HS-27A (cell line): Measurements from ENCODE around the gene LPCAT2.
A peak's percentile ranks its signal among the peaks of the same experiment; 100 is the strongest.

Experiments
- DNase-seq: peaks from one replicate; pipeline ENCODE4 v3.0.0-alpha.2; 2012; ENCODE audit warnings: low read depth, missing footprints

The LPCAT2 gene

GRCh38 chr16:55503726-55504550, 4.9 kb upstream of the LPCAT2 start:
- no peak for DNase-seq

DNA sequence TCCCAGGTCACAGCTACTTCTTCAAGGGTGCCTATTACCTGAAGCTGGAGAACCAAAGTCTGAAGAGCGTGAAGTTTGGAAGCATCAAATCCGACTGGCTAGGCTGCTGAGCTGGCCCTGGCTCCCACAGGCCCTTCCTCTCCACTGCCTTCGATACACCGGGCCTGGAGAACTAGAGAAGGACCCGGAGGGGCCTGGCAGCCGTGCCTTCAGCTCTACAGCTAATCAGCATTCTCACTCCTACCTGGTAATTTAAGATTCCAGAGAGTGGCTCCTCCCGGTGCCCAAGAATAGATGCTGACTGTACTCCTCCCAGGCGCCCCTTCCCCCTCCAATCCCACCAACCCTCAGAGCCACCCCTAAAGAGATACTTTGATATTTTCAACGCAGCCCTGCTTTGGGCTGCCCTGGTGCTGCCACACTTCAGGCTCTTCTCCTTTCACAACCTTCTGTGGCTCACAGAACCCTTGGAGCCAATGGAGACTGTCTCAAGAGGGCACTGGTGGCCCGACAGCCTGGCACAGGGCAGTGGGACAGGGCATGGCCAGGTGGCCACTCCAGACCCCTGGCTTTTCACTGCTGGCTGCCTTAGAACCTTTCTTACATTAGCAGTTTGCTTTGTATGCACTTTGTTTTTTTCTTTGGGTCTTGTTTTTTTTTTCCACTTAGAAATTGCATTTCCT, 3.4 kb upstream of the LPCAT2 start:
- DNase-seq = no peak

- DNase-seq = no peak
Measured at GRCh38 chr16:55506083-55506482, 2.8 kb upstream of the LPCAT2 start.

GRCh38 chr16:55506708-55507107, 2.2 kb upstream of the LPCAT2 start:
- no peak for DNase-seq

- no peak for DNase-seq
Measured at GRCh38 chr16:55508271-55508921, 476 bp upstream of the LPCAT2 start.

- no peak for DNase-seq
Measured at GRCh38 chr16:55510185-55510805, 1.4 kb downstream of the LPCAT2 start.

- DNase-seq = no peak
Measured at GRCh38 chr16:55512941-55513340, 4.1 kb downstream of the LPCAT2 start.

GRCh38 chr16:55513616-55514015, 4.7 kb downstream of the LPCAT2 start:
- no peak for DNase-seq

DNA sequence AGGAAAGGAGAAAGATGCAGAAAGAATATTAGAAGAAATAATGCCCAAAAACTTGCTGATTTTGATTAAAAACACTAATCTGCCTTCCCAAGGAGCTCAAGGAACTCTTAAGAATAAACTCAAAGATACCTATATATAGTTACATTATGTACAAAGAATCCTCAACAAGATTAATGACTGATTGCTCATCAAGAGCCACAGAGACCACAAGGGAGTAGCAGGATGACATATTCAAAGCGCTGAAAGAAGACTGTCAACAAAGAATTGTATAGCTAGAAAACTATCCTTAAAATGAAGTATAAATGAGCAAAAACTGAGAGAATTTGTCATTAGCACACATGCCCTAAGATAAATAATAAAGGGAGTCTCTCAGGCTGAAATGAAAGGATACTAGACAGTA, 6.2 kb downstream of the LPCAT2 start:
- no peak for DNase-seq

DNA sequence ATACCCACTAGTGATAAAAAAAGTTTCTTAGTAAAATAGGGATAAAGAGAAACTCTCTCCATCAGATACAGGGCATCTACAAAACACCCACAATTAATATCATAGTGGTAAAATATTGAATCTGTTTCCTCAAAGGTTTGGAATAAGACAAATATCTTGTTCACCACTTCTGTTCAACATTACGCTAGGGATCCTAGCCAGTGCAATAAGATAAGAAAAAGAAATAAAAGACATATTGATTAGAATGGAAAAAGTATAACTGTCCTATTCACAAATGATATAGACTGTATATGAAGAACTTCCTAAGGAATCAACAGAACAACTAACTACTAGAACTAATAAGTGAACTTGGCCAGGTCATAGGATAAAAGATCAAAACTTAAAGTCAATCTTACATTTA, 12.9 kb downstream of the LPCAT2 start:
- DNase-seq = no peak

DNA sequence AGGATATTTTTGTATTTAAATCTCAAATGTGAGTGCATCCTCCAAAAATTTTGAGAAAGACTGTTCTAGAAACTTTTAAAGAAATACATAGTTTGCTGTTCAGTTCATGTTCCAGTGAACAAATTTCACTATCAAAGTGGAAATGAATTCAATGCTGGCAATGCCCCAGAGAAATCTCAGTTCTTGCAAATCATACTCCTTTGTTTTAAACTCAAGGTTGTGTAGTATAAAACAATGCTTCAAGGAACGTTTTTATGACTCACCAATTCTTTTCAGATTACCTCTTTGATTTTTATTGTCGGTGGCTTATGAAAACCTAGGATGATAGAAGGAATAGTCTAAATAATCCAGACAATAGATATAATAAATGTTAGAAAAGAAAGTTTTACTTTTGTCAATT, 17.6 kb downstream of the LPCAT2 start:
- DNase-seq = no peak

DNA sequence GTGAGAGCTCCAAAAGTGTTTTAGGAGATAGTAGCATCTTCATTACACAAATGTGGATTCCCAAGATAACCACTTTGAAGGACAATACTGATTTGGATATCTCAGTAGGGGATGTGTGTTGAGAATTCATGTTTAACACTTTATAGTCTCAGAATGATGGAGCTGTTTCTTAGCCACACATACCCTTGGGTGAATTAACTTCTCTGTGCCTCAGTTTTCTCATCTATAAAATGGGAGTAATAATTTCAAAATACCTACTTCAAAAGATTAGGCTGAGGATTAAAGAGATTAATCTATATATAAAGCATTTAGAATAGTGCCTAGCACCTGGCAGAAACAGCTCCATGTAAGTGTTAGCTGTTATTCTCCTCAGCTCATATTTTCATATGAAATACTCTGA, 19.0 kb downstream of the LPCAT2 start:
- no peak for DNase-seq

DNA sequence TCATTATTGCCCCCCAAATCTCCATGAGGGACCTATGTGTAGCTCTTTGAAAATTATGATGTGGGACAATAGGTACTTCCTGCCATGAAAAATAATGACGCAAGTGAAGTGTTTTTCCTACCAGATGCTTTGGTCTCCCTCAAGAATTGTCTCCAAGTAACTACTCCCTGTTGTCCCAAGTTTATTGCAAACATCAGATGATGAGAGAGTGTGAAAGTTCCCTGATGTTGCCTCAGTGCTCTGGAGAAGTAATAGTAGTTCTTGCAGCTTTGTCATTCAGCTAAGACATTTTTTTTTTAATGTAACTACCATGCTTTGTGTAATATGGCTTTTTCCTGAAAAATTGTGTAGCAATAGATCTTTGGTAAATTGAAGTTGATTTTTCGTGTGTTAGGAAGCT, 20.1 kb downstream of the LPCAT2 start:
- DNase-seq = no peak

DNA sequence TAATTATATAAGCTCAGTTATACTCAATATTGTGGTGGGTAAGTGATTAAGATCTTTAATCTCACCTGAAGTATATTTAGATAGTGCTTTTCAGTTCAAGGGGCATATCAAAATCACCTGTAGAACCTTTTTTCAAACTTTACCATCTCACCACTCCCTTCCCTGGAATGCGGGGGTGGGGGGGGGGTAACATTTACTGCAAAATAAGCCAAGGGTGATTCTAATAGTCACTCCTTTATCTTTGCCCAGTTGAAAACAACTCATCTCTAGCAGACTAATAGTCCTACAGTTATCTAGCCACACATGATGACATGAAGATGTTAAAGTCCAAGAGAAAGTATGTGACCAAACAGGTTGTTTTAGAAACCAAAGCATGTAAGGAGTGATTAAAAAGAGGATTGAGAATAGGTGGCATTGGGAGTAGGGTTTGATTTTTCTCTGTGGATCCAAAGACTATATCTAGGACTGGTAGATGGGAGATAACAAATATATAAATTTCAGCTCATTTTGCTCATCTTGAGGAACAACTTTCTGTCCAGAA, 21.5 kb downstream of the LPCAT2 start:
- DNase-seq = no peak

DNA sequence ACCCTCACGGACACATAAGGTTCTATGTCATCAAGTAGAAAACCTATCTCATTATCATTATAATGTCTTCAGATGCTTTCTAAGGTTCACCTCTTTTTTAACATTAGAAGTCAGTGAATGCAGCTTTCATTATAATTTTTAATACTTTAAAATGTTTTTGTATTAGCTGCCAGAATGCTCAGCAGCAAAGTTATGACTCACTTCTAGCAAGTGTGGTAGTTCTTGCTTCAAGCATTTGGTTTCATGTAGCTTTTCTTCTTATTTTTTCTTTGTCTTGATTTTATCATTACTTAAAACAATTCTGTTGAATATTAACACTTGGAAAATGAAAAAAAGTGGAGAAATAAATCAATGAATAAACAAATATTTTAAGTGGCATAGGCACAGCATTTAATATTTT, 23.4 kb downstream of the LPCAT2 start:
- no peak for DNase-seq

GRCh38 chr16:55534756-55535155, 25.9 kb downstream of the LPCAT2 start:
- DNase-seq = no peak

- no peak for DNase-seq
Measured at GRCh38 chr16:55539049-55539448, 30.2 kb downstream of the LPCAT2 start.

DNA sequence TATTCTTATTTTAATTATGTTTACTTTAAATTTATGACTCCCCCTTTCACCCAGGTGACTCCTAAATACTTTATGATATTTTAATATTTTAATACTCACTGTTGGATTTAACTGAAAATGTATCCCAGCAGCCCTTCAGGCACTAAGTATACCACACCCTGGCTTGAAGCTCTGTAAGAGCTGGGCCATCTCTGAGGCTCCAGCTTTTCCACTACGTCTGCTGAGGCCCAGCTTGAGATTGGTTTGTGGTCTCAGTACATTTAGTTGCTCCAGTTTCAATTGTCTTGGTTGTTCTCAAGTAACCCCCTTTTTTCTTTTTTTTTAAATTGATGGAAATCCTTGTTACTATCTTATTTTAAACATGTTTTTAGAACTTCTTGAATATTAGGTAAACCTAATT, 30.6 kb downstream of the LPCAT2 start:
- DNase-seq = no peak

GRCh38 chr16:55540221-55540620, 31.3 kb downstream of the LPCAT2 start:
- DNase-seq = no peak

DNA sequence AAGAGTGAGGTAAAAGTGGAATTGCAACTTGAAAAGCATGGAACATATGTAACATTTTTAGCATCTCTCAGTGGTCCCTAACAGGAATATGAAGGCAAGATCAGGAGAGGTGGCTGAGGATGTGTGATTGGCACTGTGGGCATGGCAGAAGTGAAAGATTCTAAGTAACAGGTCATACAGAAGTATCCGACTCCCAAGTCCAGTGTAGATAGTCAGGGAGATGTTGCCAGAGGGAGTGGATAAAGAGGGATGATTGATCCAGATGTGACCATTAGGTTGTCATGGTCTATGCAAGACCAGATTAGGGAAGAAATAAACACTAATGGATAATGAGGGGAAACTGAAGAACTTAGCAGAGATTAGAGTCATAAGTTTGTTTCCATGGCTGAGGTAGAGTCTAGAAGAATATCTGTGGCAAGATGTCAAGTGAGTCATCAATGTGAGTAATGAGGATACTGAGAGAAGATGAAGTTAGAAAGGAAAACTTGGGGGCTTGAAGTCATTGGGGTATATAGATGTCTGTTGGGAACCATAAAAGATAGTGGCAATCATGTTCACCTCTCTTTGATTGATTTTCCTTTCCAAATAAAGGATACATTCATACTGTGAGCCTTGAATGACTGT, 33.7 kb downstream of the LPCAT2 start:
- peak; percentile 43 for DNase-seq

GRCh38 chr16:55543472-55543871, 34.6 kb downstream of the LPCAT2 start:
- peak; percentile 22 for DNase-seq

GRCh38 chr16:55552621-55553020, 43.7 kb downstream of the LPCAT2 start:
- DNase-seq = no peak
